Activated naive CD8-positive, alpha-beta T cell treated with anti-CD3 and anti-CD28 coated beads for 36 hours (primary cell): ENCODE measurements around the gene OR4C11. TPM values are rescaled to one million over a fixed set of nuclear protein-coding genes. Genes with fewer than 3 reads are reported as not detected.

Source experiments
- DNase-seq: peaks from one replicate; pipeline ENCODE4 v3.0.0; 2021
- H3K27ac Mint-ChIP-seq: one replicate; pipeline ENCODE4 v1.8.0; 2022; ENCODE audit warnings: mild to moderate bottlenecking, moderate library complexity, mixed read lengths
- H3K27me3 Mint-ChIP-seq: one replicate; pipeline ENCODE4 v1.8.0; 2022; ENCODE audit warnings: mild to moderate bottlenecking, mixed read lengths
- H3K36me3 Mint-ChIP-seq: one replicate; pipeline ENCODE4 v1.8.0; 2021; ENCODE audit warnings: mild to moderate bottlenecking, mixed read lengths
- H3K4me1 Mint-ChIP-seq: one replicate; pipeline ENCODE4 v1.8.0; 2021; ENCODE audit warnings: mixed read lengths
- H3K4me3 Mint-ChIP-seq: one replicate; pipeline ENCODE4 v1.8.0; 2022; ENCODE audit warnings: mild to moderate bottlenecking, moderate library complexity, mixed read lengths
- H3K9me3 Mint-ChIP-seq: one replicate; pipeline ENCODE4 v1.8.0; 2022; ENCODE audit warnings: mixed read lengths
- total RNA-seq, 2 experiments: library from RNA; stranded (reverse); gene quantifications; one replicate each; pipeline ENCODE4 v1.2.3, GENCODE V29; 2021

OR4C11 gene
- total RNA-seq = not detected

- H3K36me3 Mint-ChIP-seq = no peaks in the 10 kb centered on the region
Observed at GRCh38 chr11:55607545-55607944, at the start of gene OR4C11. TSS of gene OR4C11 (minus strand) at chr11:55607645. CDS start at chr11:55604373, 3,272 bp downstream.

GRCh38 chr11:55655096-55655495 lies 47.7 kb upstream of the OR4C11 start:
- DNase-seq = no peak
- no peaks in the 10 kb centered on the region for H3K27me3 Mint-ChIP-seq
- no peak overlapping the region for H3K27ac Mint-ChIP-seq
- no peaks in the 10 kb centered on the region for H3K4me1 Mint-ChIP-seq
- H3K9me3 Mint-ChIP-seq = peaks cover 8% of the 10 kb centered on the region
- no peak overlapping the region for H3K4me3 Mint-ChIP-seq
- H3K36me3 Mint-ChIP-seq = no peaks in the 10 kb centered on the region

More at GRCh38 chr11:55607545-55607944, at the start of gene OR4C11:
- Mint-ChIP-seq H3K4me3 (no peak within 1 kb of the TSS), H3K9me3 (peaks cover 8% of the 10 kb centered on the region), H3K27ac (no peak within 1 kb of the TSS), H3K4me1 (no peaks in the 10 kb centered on the region), H3K27me3 (no peaks in the 10 kb centered on the region)
- DNase-seq = no peak

- Mint-ChIP-seq H3K36me3 (no peaks in the 10 kb centered on the region), H3K4me1 (no peaks in the 10 kb centered on the region), H3K27ac (no peak overlapping the region), H3K27me3 (no peaks in the 10 kb centered on the region), H3K9me3 (peaks cover 12% of the 10 kb centered on the region), H3K4me3 (no peak overlapping the region)
- no peak for DNase-seq
Observed at GRCh38 chr11:55652560-55652959, 45.1 kb upstream of the OR4C11 start.

GRCh38 chr11:55648027-55648426 lies 40.6 kb upstream of the OR4C11 start, which contains the start of gene OR4S2:
TSS of gene OR4S2 (plus strand) at chr11:55648327. CDS start at chr11:55650904, 2,577 bp downstream.
- no peak for DNase-seq
- no peaks in the 10 kb centered on the region for H3K4me1 Mint-ChIP-seq
- no peak within 1 kb of the TSS for H3K27ac Mint-ChIP-seq
- no peaks in the 10 kb centered on the region for H3K36me3 Mint-ChIP-seq
- no peaks in the 10 kb centered on the region for H3K27me3 Mint-ChIP-seq
- peaks cover 22% of the 10 kb centered on the region for H3K9me3 Mint-ChIP-seq
- no peak within 1 kb of the TSS for H3K4me3 Mint-ChIP-seq

GRCh38 chr11:55634813-55635212 lies 27.4 kb upstream of the OR4C11 start, which contains the start of gene OR4P4:
TSS of gene OR4P4 (plus strand) at chr11:55635113.
- Mint-ChIP-seq H3K4me3 (no peak within 1 kb of the TSS), H3K27ac (no peak within 1 kb of the TSS), H3K27me3 (no peaks in the 10 kb centered on the region), H3K36me3 (no peaks in the 10 kb centered on the region), H3K9me3 (peaks cover 6% of the 10 kb centered on the region), H3K4me1 (no peaks in the 10 kb centered on the region)
- no peak for DNase-seq

GRCh38 chr11:55624531-55624930 lies 17.1 kb upstream of the OR4C11 start:
- Mint-ChIP-seq H3K27me3 (no peaks in the 10 kb centered on the region), H3K4me1 (no peaks in the 10 kb centered on the region), H3K4me3 (no peak overlapping the region), H3K36me3 (no peaks in the 10 kb centered on the region), H3K27ac (no peak overlapping the region), H3K9me3 (peaks cover 37% of the 10 kb centered on the region)
- DNase-seq = no peak

- Mint-ChIP-seq H3K27me3 (no peaks in the 10 kb centered on the region), H3K4me1 (no peaks in the 10 kb centered on the region), H3K27ac (no peak overlapping the region), H3K4me3 (no peak overlapping the region), H3K9me3 (peaks cover 19% of the 10 kb centered on the region), H3K36me3 (peaks cover 2% of the 10 kb centered on the region)
- DNase-seq = no peak
Observed at GRCh38 chr11:55572548-55572947, 34.9 kb downstream of the OR4C11 start.

- H3K4me3 Mint-ChIP-seq = no peak within 1 kb of the TSS
- no peak within 1 kb of the TSS for H3K27ac Mint-ChIP-seq
- H3K9me3 Mint-ChIP-seq = peaks cover 16% of the 10 kb centered on the region
- H3K27me3 Mint-ChIP-seq = no peaks in the 10 kb centered on the region
- H3K4me1 Mint-ChIP-seq = no peaks in the 10 kb centered on the region
- H3K36me3 Mint-ChIP-seq = peaks cover 2% of the 10 kb centered on the region
- DNase-seq = no peak
Observed at GRCh38 chr11:55571828-55572227, 35.6 kb downstream of the OR4C11 start, which contains the start of gene OR4C16. TSS of gene OR4C16 (plus strand) at chr11:55572128. CDS start at chr11:55572128, 0 bp downstream.

GRCh38 chr11:55554169-55554568 lies 53.3 kb downstream of the OR4C11 start, which contains the start of gene OR4C15:
TSS of gene OR4C15 (plus strand) at chr11:55554469. CDS start at chr11:55554469, 0 bp downstream.
- no peak within 1 kb of the TSS for H3K27ac Mint-ChIP-seq
- H3K4me1 Mint-ChIP-seq = no peaks in the 10 kb centered on the region
- H3K27me3 Mint-ChIP-seq = no peaks in the 10 kb centered on the region
- no peak for DNase-seq
- H3K4me3 Mint-ChIP-seq = no peak within 1 kb of the TSS
- peaks cover 12% of the 10 kb centered on the region for H3K9me3 Mint-ChIP-seq
- no peaks in the 10 kb centered on the region for H3K36me3 Mint-ChIP-seq

Other genes with a start within 250 kb of the OR4C11 start
- not detected for gene OR4A15, start 239.7 kb downstream of the OR4C11 start, total RNA-seq
- not detected for gene OR4C15, start 53.2 kb downstream of the OR4C11 start, total RNA-seq
- gene OR4C16, start 35.5 kb downstream of the OR4C11 start, total RNA-seq = not detected
- not detected for gene OR4P4, start 27.5 kb upstream of the OR4C11 start, total RNA-seq
- not detected for gene OR4S2, start 40.7 kb upstream of the OR4C11 start, total RNA-seq
- not detected for gene OR4C6, start 54.6 kb upstream of the OR4C11 start, total RNA-seq
- gene OR5D13, start 165.8 kb upstream of the OR4C11 start, total RNA-seq = not detected
- not detected for gene OR5D14, start 187.9 kb upstream of the OR4C11 start, total RNA-seq
- gene OR5L1, start 203.7 kb upstream of the OR4C11 start, total RNA-seq = not detected
- not detected for gene OR5D18, start 212.0 kb upstream of the OR4C11 start, total RNA-seq
- gene OR5L2, start 219.6 kb upstream of the OR4C11 start, total RNA-seq = not detected
- gene OR5D16, start 231.1 kb upstream of the OR4C11 start, total RNA-seq = not detected